K562 (cell line): Measurements from ENCODE around the gene SVEP1. TPM values are rescaled to one million over a fixed set of nuclear protein-coding genes. Genes with fewer than 3 reads are reported as not detected.

Experiments
- ATAC-seq: fragments of 200-7000 bp; cut with Tn5 transposase; 3 replicates; pipeline ENCODE4 v1.9.1; 2020; ENCODE audit warnings: moderate library complexity
- BruUV-seq: library from RNA; stranded (reverse); fragments of 400-500 nt; replicated peaks from 2 replicates; lab custom pipeline; 2021; lab: Mats Ljungman, UMichigan
- CTCF ChIA-PET: fragments of 300-600 bp; formaldehyde crosslinking; extraction: SDS; loops from one replicate; lab custom pipeline; 2021; ENCODE audit warnings: low intra/inter-chr PET ratio; lab: Yijun Ruan, JAX
- POLR2A ChIA-PET: fragments of 300-600, 350-650 bp; sonication (Branson Sonifier 250); formaldehyde crosslinking; extraction: SDS; loops from one replicate; lab custom pipeline; 2021; ENCODE audit warnings: antibody characterized with exemption, inconsistent platforms; lab: Yijun Ruan, JAX
- DNase-seq, 4 experiments: peaks; one replicate each; pipeline versions ENCODE4 v3.0.0 to v3.0.0-alpha.2; 2011 to 2018; ENCODE audit warnings: low spot score in 3 of 4, mixed read lengths in 3 of 4; ENCODE audit errors: extremely low read depth in 1 of 4
- FAIRE-seq: peaks from 2 replicates; lab custom pipeline; 2011; peaks lifted over from hg19 to GRCh38; lab: Jason Lieb, UNC
- H2AFZ ChIP-seq: 2 replicates; pipeline ENCODE4 v1.6.0; 2011; ENCODE audit warnings: low read depth, low read length, control low read depth, inconsistent platforms
- H3K27ac ChIP-seq: fragments of 200-600 bp; 3 replicates; pipeline ENCODE4 v1.8.0; 2011; ENCODE audit warnings: low read depth, mild to moderate bottlenecking, control low read depth, inconsistent platforms, low read length, moderate library complexity, mixed read lengths; ENCODE audit errors: extremely low read depth
- H3K27me3 ChIP-seq, 2 experiments: fragments of 300-600 bp in 1 of 2; 2 replicates in 1 of 2; 3 replicates in 1 of 2; pipeline versions ENCODE4 v1.6.0 to v1.8.0; 2011; ENCODE audit warnings: inconsistent platforms in 2 of 2, low read length in 2 of 2, mild to moderate bottlenecking in 1 of 2, mixed read lengths in 1 of 2, moderate library complexity in 1 of 2; ENCODE audit not compliant: control insufficient read depth in 2 of 2, insufficient read depth in 2 of 2
- H3K36me3 ChIP-seq: fragments of 300-600 bp; 3 replicates; pipeline ENCODE4 v1.8.0; 2011; ENCODE audit warnings: mild to moderate bottlenecking, low read length, inconsistent platforms; ENCODE audit not compliant: control insufficient read depth, insufficient read depth
- H3K4me1 ChIP-seq, 2 experiments: fragments of 200-600 bp in 1 of 2; replicated peaks in 1 of 2; 2 replicates in 1 of 2; 3 replicates in 1 of 2; pipeline versions ENCODE4 v1.5.1 to v1.8.0; 2011; ENCODE audit warnings: inconsistent platforms in 2 of 2, low read length in 2 of 2, mild to moderate bottlenecking in 1 of 2, mixed read lengths in 1 of 2, moderate library complexity in 1 of 2; ENCODE audit not compliant: control insufficient read depth in 2 of 2, insufficient read depth in 2 of 2
- H3K4me2 ChIP-seq: 2 replicates; pipeline ENCODE4 v1.6.1; 2011; ENCODE audit warnings: low read length, control low read depth, inconsistent platforms, mixed read lengths; ENCODE audit not compliant: insufficient read depth
- H3K4me3 ChIP-seq: fragments of 200-600 bp; sonication (generic), shearing (Covaris generic); 2 replicates; pipeline ENCODE4 v1.5.1; 2016; ENCODE audit warnings: control low read depth, inconsistent platforms
- H3K79me2 ChIP-seq: fragments of 200-600 bp; 3 replicates; pipeline ENCODE4 v1.8.0; 2011; ENCODE audit warnings: low read length, inconsistent platforms; ENCODE audit not compliant: control insufficient read depth, insufficient read depth
- H3K9ac ChIP-seq, 2 experiments: 2 replicates each; pipeline versions ENCODE4 v1.6.0 to v1.6.1; 2011; ENCODE audit warnings: low read depth in 2 of 2, low read length in 2 of 2, control low read depth in 1 of 2, inconsistent platforms in 1 of 2, mild to moderate bottlenecking in 1 of 2, mixed read lengths in 1 of 2; ENCODE audit not compliant: insufficient read depth in 1 of 2
- H3K9me1 ChIP-seq: one replicate; pipeline ENCODE4 v1.6.0; 2011; ENCODE audit warnings: inconsistent platforms, mild to moderate bottlenecking, low read length, moderate library complexity; ENCODE audit not compliant: control insufficient read depth, insufficient read depth
- H3K9me3 ChIP-seq: replicated peaks from 2 replicates; pipeline ENCODE4 v1.5.1; 2011; ENCODE audit warnings: low read depth, low read length, inconsistent platforms; ENCODE audit not compliant: control insufficient read depth, insufficient read depth
- H4K20me1 ChIP-seq: replicated peaks from 2 replicates; pipeline ENCODE4 v1.6.1; 2011; ENCODE audit warnings: low read length, inconsistent platforms, mixed read lengths; ENCODE audit not compliant: control insufficient read depth, insufficient read depth
- ASH1L ChIP-seq: fragments of 450-650 bp; IDR thresholded peaks from 2 replicates; pipeline ENCODE4 v1.6.1; 2018; ENCODE audit warnings: borderline replicate concordance, mild to moderate bottlenecking, low read depth; ENCODE audit not compliant: partially characterized antibody
- BCOR ChIP-seq: fragments of 450-650 bp; IDR thresholded peaks from 2 replicates; pipeline ENCODE4 v1.6.1; 2016
- CHD2 ChIP-seq: IDR thresholded peaks from 2 replicates; pipeline ENCODE4 v1.6.1; 2011; ENCODE audit warnings: low read depth, low read length
- CTBP1 ChIP-seq: fragments of 450-650 bp; IDR thresholded peaks from 2 replicates; pipeline ENCODE4 v1.6.1; 2016; ENCODE audit warnings: borderline replicate concordance
- FOXK2 ChIP-seq, 2 experiments: fragments of 450-650 bp; IDR thresholded peaks in 1 of 2; conservative IDR thresholded peaks in 1 of 2; 2 replicates each; pipeline ENCODE4 v1.6.1; 2016; ENCODE audit warnings: low read depth in 2 of 2, mild to moderate bottlenecking in 1 of 2
- KLF16 ChIP-seq: IDR thresholded peaks from 2 replicates; pipeline ENCODE4 v1.6.1; 2016; ENCODE audit warnings: antibody characterized with exemption
- MEIS2 ChIP-seq: fragments of 450-650 bp; IDR thresholded peaks from 2 replicates; pipeline ENCODE4 v1.6.1; 2014; ENCODE audit warnings: mild to moderate bottlenecking; ENCODE audit not compliant: partially characterized antibody
- MXI1 ChIP-seq: IDR thresholded peaks from 2 replicates; pipeline ENCODE4 v1.6.1; 2011; ENCODE audit warnings: low read depth, mild to moderate bottlenecking, improper control_type of control experiment, low read length
- NELFE ChIP-seq: IDR thresholded peaks from 2 replicates; pipeline ENCODE4 v1.6.1; 2011; ENCODE audit warnings: mild to moderate bottlenecking; ENCODE audit not compliant: insufficient read depth, insufficient read length
- RBM39 ChIP-seq: fragments of 200-400 bp; formaldehyde crosslinking; optimal IDR thresholded peaks from 2 replicates; pipeline ENCODE3; 2018; ENCODE audit warnings: low read depth, low read length
- SIX5 ChIP-seq, 2 experiments: IDR thresholded peaks; 2 replicates each; pipeline ENCODE4 v1.6.1; 2011; ENCODE audit warnings: low read length in 2 of 2, borderline replicate concordance in 1 of 2, low read depth in 1 of 2, mild to moderate bottlenecking in 1 of 2, moderate library complexity in 1 of 2; ENCODE audit not compliant: insufficient read depth in 1 of 2
- ZNF583 ChIP-seq: fragments of 250-450 bp; sonication (Bioruptor Pico); IDR thresholded peaks from 2 replicates; pipeline ENCODE4 v1.4.0; 2020
- ZNF778 ChIP-seq: fragments of 450-650 bp; formaldehyde crosslinking; IDR thresholded peaks from 2 replicates; pipeline ENCODE4 v1.4.0; 2020; ENCODE audit warnings: mild to moderate bottlenecking, moderate library complexity
- ZNF780A ChIP-seq: fragments of 250-450 bp; sonication (Bioruptor Pico); IDR thresholded peaks from 2 replicates; pipeline ENCODE4 v1.5.0; 2021; ENCODE audit warnings: mild to moderate bottlenecking
- WGBS: fragments of 100-300 bp; shearing (Covaris generic); methylation state at CpG from one replicate; pipeline ENCODE4 v1.1.6; 2016; ENCODE audit warnings: low coverage, mixed read lengths; ENCODE audit not compliant: insufficient coverage; ENCODE audit errors: missing lambda C conversion rate; 5-methylcytosine and 5-hydroxymethylcytosine counted together
- in situ Hi-C: fragments of 300-500 bp; cut with MboI; formaldehyde crosslinking; loops from 4 replicates; pipeline ENCODE4 v1.15.0; 2018; ENCODE audit warnings: inconsistent platforms, mixed read lengths
- intact Hi-C: fragments of 100-400 bp; cut with micrococcal nuclease; formaldehyde crosslinking; loops from 2 replicates; pipeline ENCODE4 v1.14.2; 2022
- polyA plus RNA-seq, 8 experiments: library from polyadenylated mRNA; depleted of rRNA in 4 of 8; stranded (reverse) in 5 of 8; unstranded in 3 of 8; fragments of >200 nt; fragmentation: Nextera tagmentation in 2 of 8; fragmentation: Illumina TruSeq in 1 of 8; extraction: Ambion mirVana in 2 of 8; extraction: Trizol in 1 of 8; gene quantifications; 2 replicates each; pipeline versions ENCODE4 v1.2.1 to v1.2.3, GENCODE V29; 2011 to 2014; ENCODE audit warnings: inconsistent platforms in 1 of 8, missing spikeins in 1 of 8
- total RNA-seq, 7 experiments: library from RNA; depleted of rRNA in 6 of 7; stranded (reverse); fragments of >200 nt in 6 of 7; fragmentation: Illumina TruSeq in 2 of 7; extraction: Trizol in 2 of 7; gene quantifications; 2 replicates each; pipeline versions ENCODE4 v1.2.1 to v1.2.3, GENCODE V29; 2011 to 2021; ENCODE audit warnings: low replicate concordance in 1 of 7
- TF ChIP-seq, protein P1 (sequence below): sonication (generic); formaldehyde crosslinking; IDR thresholded peaks from 2 replicates; pipeline ENCODE4 v1.8.1; 2023; ENCODE audit warnings: mild to moderate bottlenecking, missing genetic modification reagents

Gene SVEP1
- total and polyA plus RNA-seq, 9 of the 15 experiments (the other 6 are each of a cell fraction or from before 2014, with no cell fraction given) = 0.20 to 0.84 (median 0.43) TPM

DNA sequence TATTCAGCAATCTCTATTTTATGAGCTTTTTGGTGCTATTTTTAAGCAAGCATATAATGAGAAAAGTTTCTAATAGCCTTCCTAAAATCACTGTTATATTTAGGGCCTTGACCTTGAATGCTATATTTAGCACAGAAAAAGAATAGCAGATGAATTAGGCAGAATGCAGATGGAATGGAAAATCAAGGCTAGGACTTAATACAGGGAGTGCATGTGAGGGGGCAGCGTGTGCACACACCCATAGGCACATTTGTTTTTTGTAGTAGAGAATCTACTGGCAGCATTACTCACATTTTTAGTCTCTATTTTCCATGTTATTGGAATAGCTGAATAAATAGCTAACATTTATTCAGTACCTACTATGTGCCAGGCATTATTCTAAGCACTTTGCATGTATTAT is 79.9 kb downstream of the SVEP1 start:
- Histone ChIP-seq H3K4me1 (no peaks in the 10 kb centered on the region), H3K4me3 (no peak overlapping the region), H3K4me2 (no peak overlapping the region), H3K9me1 (no peaks in the 10 kb centered on the region), H3K9ac (no peak overlapping the region), H2AFZ (no peak overlapping the region), H3K36me3 (no peaks in the 10 kb centered on the region), H3K9me3 (no peaks in the 10 kb centered on the region)
- DNase-seq = no peak
- WGBS = 8% methylated on average over 1 of the region's 1 CpG
- POLR2A ChIA-PET = no interaction called here
- in situ Hi-C loops (no loop called here), intact Hi-C loops (no loop called here)
- CTCF ChIA-PET = no interaction called here
- no peak for TF ChIP-seq ZNF778 (CRISPR knock-in tag)
- TF ChIP-seq SIX5 (IDR thresholded peaks at IDR 0.05; ENCODE audit: borderline replicate concordance in 1 of 2, insufficient read depth in 1 of 2, low read depth in 1 of 2, low read length in 2 of 2) = no peak
- no peak for TF ChIP-seq BCOR
- TF ChIP-seq RBM39 = no peak
- TF ChIP-seq MXI1 = no peak
- TF ChIP-seq, all 486 proteins: peak for 0
- peaks cover 0 to 3% of the 10 kb centered on the region in 2 experiments; a peak in 2 of 5 replicates for H3K27me3 ChIP-seq
- ATAC-seq = no peak
- H3K27ac ChIP-seq = no peak overlapping the region
- no peak for FAIRE-seq
- no TSS peak for BruUV-seq
- H4K20me1 ChIP-seq = no peaks in the 10 kb centered on the region
- H3K79me2 ChIP-seq = no peaks in the 10 kb centered on the region

DNA sequence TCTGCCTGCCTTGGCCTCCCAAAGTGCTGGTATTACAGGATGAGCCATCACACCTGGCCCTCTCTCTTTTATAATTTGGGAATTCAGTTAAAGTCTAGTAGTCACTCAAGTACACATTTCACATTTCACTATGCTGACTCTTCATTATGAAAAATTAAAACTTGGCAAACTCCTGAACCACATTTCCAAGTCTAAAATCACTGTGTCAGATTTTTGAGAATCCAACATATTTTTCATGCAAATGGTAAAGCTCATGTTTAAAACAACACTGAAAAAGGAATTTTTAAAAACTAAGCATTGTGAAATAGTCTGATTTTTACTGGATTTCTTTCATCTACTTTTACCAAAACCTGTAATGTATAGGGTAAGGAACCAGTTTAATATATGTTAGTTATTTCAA is 92.3 kb downstream of the SVEP1 start:
- Histone ChIP-seq H2AFZ (no peak overlapping the region), H3K27ac (no peak overlapping the region), H3K79me2 (no peaks in the 10 kb centered on the region), H3K9me3 (no peaks in the 10 kb centered on the region), H3K9me1 (no peaks in the 10 kb centered on the region), H3K4me1 (no peaks in the 10 kb centered on the region), H3K36me3 (no peaks in the 10 kb centered on the region), H3K9ac (no peak overlapping the region), H3K4me3 (no peak overlapping the region), H3K27me3 (no peaks in the 10 kb centered on the region; a peak in 1 of 5 replicates), H3K4me2 (no peak overlapping the region), H4K20me1 (no peaks in the 10 kb centered on the region)
- ChIA-PET POLR2A (no interaction called here), CTCF (no interaction called here)
- in situ Hi-C loops = no loop called here
- TF ChIP-seq CHD2 = no peak
- no peak for TF ChIP-seq BCOR
- TF ChIP-seq KLF16 = no peak
- no peak for TF ChIP-seq ASH1L
- TF ChIP-seq ZNF583 = no peak
- no peak for TF ChIP-seq CTBP1
- TF ChIP-seq NELFE = no peak
- TF ChIP-seq MEIS2 = no peak
- no peak for TF ChIP-seq FOXK2 (conservative IDR thresholded peaks at IDR 0.05 in 1 of 2, IDR thresholded peaks at IDR 0.05 in 1 of 2; ENCODE audit: low read depth in 2 of 2)
- TF ChIP-seq ZNF780A (CRISPR knock-in tag) = no peak
- TF ChIP-seq, protein P1, sequence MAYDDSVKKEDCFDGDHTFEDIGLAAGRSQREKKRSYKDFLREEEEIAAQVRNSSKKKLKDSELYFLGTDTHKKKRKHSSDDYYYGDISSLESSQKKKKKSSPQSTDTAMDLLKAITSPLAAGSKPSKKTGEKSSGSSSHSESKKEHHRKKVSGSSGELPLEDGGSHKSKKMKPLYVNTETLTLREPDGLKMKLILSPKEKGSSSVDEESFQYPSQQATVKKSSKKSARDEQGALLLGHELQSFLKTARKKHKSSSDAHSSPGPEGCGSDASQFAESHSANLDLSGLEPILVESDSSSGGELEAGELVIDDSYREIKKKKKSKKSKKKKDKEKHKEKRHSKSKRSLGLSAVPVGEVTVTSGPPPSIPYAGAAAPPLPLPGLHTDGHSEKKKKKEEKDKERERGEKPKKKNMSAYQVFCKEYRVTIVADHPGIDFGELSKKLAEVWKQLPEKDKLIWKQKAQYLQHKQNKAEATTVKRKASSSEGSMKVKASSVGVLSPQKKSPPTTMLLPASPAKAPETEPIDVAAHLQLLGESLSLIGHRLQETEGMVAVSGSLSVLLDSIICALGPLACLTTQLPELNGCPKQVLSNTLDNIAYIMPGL = no peak
- FAIRE-seq (no peak), ATAC-seq (no peak), DNase-seq (no peak)
- intact Hi-C loops = no loop called here
- no TSS peak for BruUV-seq
